OCI-LY1 (cell line): ENCODE measurements around the gene IRF2.

Experiments
- H2AFZ ChIP-seq: fragments of 200-600 bp; sonication (generic), shearing (Covaris generic); 2 replicates; pipeline ENCODE4 v1.6.0; 2014; ENCODE audit warnings: antibody characterized with exemption, mild to moderate bottlenecking, low read length
- H3F3A ChIP-seq: fragments of 200-600 bp; sonication (generic), shearing (Covaris generic); 2 replicates; pipeline ENCODE4 v1.6.0; 2014; ENCODE audit warnings: mild to moderate bottlenecking, antibody characterized with exemption, low read length, moderate library complexity; ENCODE audit not compliant: insufficient read depth
- H3K27ac ChIP-seq: fragments of 200-600 bp; sonication (generic); 2 replicates; pipeline ENCODE4 v1.5.1; 2014; ENCODE audit warnings: low read length, mixed run types, mild to moderate bottlenecking, low read depth; ENCODE audit not compliant: poor library complexity, severe bottlenecking
- H3K27me3 ChIP-seq: fragments of 200-600 bp; sonication (generic); 2 replicates; pipeline ENCODE4 v1.6.0; 2014; ENCODE audit warnings: antibody characterized with exemption, mild to moderate bottlenecking, low read length, moderate library complexity; ENCODE audit not compliant: insufficient read depth
- H3K36me3 ChIP-seq: fragments of 200-600 bp; sonication (generic); 2 replicates; pipeline ENCODE4 v1.6.1; 2014; ENCODE audit warnings: mild to moderate bottlenecking, antibody characterized with exemption, low read length, moderate library complexity, mixed read lengths; ENCODE audit not compliant: insufficient read depth
- H3K4me1 ChIP-seq: fragments of 200-600 bp; sonication (generic); 2 replicates; pipeline ENCODE4 v1.5.1; 2014; ENCODE audit warnings: mild to moderate bottlenecking, low read length, moderate library complexity; ENCODE audit not compliant: insufficient read depth, severe bottlenecking
- H3K4me2 ChIP-seq: fragments of 200-600 bp; sonication (generic), shearing (Covaris generic); 2 replicates; pipeline ENCODE4 v1.6.1; 2014; ENCODE audit warnings: low read length
- H3K4me3 ChIP-seq: fragments of 200-600 bp; sonication (generic); 2 replicates; pipeline ENCODE4 v1.5.1; 2014; ENCODE audit warnings: low read length, low read depth, mild to moderate bottlenecking, mixed read lengths; ENCODE audit not compliant: poor library complexity, severe bottlenecking
- H3K79me2 ChIP-seq: fragments of 200-600 bp; shearing (Covaris generic); 2 replicates; pipeline ENCODE4 v1.6.1; 2016; ENCODE audit warnings: mixed run types, low read length, mixed read lengths; ENCODE audit not compliant: insufficient read depth
- H3K9ac ChIP-seq: fragments of 200-600 bp; sonication (generic), shearing (Covaris generic); 2 replicates; pipeline ENCODE4 v1.6.1; 2014; ENCODE audit warnings: mild to moderate bottlenecking, low read length, mixed read lengths
- H3K9me2 ChIP-seq: fragments of 200-600 bp; sonication (generic), shearing (Covaris generic); 2 replicates; pipeline ENCODE4 v1.6.1; 2014; ENCODE audit warnings: low read depth, mild to moderate bottlenecking, low read length, mixed read lengths
- H3K9me3 ChIP-seq: fragments of 200-600 bp; shearing (Covaris generic); 2 replicates; pipeline ENCODE4 v1.6.1; 2014; ENCODE audit warnings: low read length, mixed read lengths
- H4K20me1 ChIP-seq: fragments of 200-600 bp; sonication (generic), shearing (Covaris generic); 2 replicates; pipeline ENCODE4 v1.6.0; 2016; ENCODE audit warnings: mild to moderate bottlenecking, low read length; ENCODE audit not compliant: insufficient read depth
- EZH2 ChIP-seq: fragments of 200-600 bp; sonication (generic), shearing (Covaris generic); IDR thresholded peaks from 2 replicates; pipeline ENCODE4 v1.8.0; 2017; ENCODE audit warnings: borderline replicate concordance, mixed run types, mild to moderate bottlenecking, antibody characterized with exemption, low read length, moderate library complexity, mixed read lengths
- TF ChIP-seq, protein P1 (sequence below): fragments of 200-600 bp; sonication (generic), shearing (Covaris generic); IDR thresholded peaks from 2 replicates; pipeline ENCODE4 v1.5.1; 2017; ENCODE audit warnings: mild to moderate bottlenecking, antibody characterized with exemption, low read length, moderate library complexity, mixed read lengths

IRF2 gene

DNA sequence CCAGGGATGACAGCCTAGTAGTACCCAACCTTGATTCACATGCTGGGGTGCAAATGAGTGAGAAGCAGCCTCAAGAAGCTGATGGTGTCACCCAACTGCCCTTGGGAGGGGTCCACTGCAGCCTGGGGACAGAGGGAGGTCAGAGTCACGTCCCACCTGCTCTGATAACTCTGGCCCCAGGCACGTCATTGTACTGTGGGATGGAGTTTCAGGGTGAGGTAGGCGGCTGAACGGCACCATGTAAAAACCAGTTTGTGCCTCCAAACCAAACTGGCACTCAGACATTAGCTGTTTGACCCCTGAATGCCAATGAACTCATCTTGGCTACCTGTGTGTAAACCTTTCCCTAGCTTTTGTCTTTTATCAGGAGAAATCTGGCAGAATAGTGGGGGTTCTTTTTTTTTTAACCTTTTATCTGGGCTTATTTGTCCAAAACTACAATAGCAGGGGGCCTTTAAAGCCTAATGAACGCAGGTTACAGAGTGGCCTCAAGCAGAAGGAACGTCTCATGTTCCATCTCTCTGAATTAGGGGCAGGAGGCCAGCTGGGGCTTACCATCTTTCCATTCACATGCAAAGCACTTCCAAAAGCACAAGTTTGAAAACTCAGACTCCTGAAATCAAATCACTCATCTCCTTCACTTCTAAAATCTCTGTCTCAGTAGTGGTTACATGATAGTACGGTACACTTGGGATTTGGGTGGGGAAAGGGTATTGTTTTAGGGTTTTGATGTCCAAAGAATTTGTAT lies 89.4 kb downstream of the IRF2 start:
- peak overlapping the region; percentile 46 for H3K4me2 ChIP-seq
- no peak overlapping the region for H2AFZ ChIP-seq
- H3K4me1 ChIP-seq: peaks cover 67% of the 10 kb centered on the region
- peak overlapping the region; percentile 89 for H3K27ac ChIP-seq
- peaks cover 23% of the 10 kb centered on the region for H3K36me3 ChIP-seq
- no peaks in the 10 kb centered on the region for H3K79me2 ChIP-seq
- H3K9me2 ChIP-seq: no peaks in the 10 kb centered on the region
- no peaks in the 10 kb centered on the region for H4K20me1 ChIP-seq
- no peaks in the 10 kb centered on the region; the same call in 1 of the 2 replicates for H3K27me3 ChIP-seq
- peak overlapping the region; percentile 41 for H3K9ac ChIP-seq
- H3K9me3 ChIP-seq: peaks cover 6% of the 10 kb centered on the region
- no peak overlapping the region for H3K4me3 ChIP-seq
- no peak for TF ChIP-seq EZH2
- TF ChIP-seq, protein P1, sequence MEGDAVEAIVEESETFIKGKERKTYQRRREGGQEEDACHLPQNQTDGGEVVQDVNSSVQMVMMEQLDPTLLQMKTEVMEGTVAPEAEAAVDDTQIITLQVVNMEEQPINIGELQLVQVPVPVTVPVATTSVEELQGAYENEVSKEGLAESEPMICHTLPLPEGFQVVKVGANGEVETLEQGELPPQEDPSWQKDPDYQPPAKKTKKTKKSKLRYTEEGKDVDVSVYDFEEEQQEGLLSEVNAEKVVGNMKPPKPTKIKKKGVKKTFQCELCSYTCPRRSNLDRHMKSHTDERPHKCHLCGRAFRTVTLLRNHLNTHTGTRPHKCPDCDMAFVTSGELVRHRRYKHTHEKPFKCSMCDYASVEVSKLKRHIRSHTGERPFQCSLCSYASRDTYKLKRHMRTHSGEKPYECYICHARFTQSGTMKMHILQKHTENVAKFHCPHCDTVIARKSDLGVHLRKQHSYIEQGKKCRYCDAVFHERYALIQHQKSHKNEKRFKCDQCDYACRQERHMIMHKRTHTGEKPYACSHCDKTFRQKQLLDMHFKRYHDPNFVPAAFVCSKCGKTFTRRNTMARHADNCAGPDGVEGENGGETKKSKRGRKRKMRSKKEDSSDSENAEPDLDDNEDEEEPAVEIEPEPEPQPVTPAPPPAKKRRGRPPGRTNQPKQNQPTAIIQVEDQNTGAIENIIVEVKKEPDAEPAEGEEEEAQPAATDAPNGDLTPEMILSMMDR: no peak
- H3F3A ChIP-seq: peaks cover 8% of the 10 kb centered on the region; the same call in 1 of the 2 replicates

DNA sequence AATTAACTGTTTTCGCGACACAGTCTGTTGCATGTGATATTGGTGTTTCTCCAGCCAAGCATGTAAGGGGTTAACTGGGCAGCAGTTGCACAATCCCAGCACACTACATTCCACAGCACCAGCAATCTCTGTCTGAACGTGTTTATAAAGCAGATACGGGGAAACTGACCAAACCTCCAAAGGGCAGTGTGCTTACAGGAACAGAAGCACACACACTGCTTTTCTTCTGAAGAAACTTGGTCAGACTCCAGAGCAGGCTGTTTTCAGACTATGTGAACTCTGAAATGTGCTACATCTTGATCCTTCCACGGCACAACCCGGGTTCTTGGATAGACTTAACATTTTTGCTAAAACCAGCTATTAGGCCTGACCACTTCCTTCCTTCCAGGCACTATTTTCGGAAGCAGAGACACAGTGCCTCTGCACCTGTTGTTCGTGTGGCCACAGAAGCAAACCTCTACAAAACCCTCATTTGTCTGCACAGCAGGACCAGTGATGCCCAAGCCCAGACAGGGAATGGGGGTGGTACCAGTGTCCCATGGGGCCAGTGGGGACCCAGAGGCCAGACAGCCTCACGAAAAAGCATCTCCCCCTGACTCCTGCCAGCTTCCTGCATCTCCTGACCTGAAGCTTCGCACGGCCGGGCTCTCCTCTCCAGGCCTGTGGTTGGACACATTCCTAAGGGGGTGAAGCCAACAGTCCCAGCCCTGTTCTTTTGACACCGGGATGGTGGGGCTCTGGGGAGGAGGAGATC lies 90.1 kb downstream of the IRF2 start:
- H3K4me3 ChIP-seq: peak overlapping the region; percentile 6
- H4K20me1 ChIP-seq: no peaks in the 10 kb centered on the region
- H3K4me2 ChIP-seq: peak overlapping the region; percentile 46
- H2AFZ ChIP-seq: no peak overlapping the region
- peak overlapping the region; percentile 41 for H3K9ac ChIP-seq
- peaks cover 8% of the 10 kb centered on the region; the same call in 1 of the 2 replicates for H3F3A ChIP-seq
- H3K9me3 ChIP-seq: peaks cover 6% of the 10 kb centered on the region
- no peaks in the 10 kb centered on the region for H3K79me2 ChIP-seq
- H3K27me3 ChIP-seq: no peaks in the 10 kb centered on the region; the same call in 1 of the 2 replicates
- H3K36me3 ChIP-seq: peaks cover 23% of the 10 kb centered on the region
- H3K27ac ChIP-seq: peak overlapping the region; percentile 89
- H3K9me2 ChIP-seq: no peaks in the 10 kb centered on the region
- H3K4me1 ChIP-seq: peaks cover 67% of the 10 kb centered on the region
- TF ChIP-seq, protein P1: no peak
- no peak for TF ChIP-seq EZH2

DNA sequence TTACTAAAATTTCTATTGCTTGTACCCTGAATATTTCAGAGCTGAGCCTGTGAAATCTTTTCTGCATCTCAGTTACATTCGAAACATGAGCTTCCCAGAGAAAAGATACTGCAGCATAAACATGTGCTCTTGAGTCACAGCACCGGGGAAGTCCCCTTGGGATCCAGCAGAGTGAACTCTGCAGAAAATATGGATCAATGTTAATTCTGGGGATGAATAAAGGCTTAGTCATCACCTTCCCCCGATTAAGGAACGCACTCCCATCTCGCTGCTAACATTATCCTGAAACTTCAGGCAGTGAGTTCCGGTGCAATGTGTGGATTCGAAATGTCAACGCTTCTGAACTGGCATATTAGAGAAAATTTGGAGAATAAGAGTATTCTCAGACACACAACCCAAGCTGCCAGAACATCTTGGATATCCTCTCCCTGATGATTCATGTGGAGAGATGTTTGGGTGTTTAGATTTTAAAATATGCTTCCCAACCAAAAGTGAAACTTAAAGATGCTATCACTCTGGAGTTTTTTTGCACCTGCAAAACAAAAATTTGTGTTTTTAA lies 90.8 kb downstream of the IRF2 start:
- Histone ChIP-seq H3K36me3 (peaks cover 18% of the 10 kb centered on the region), H3K79me2 (no peaks in the 10 kb centered on the region), H4K20me1 (no peaks in the 10 kb centered on the region), H3K4me2 (peak overlapping the region; percentile 46), H3K27me3 (no peaks in the 10 kb centered on the region; the same call in 1 of the 2 replicates), H3K4me1 (peaks cover 67% of the 10 kb centered on the region), H2AFZ (no peak overlapping the region), H3K9me3 (peaks cover 6% of the 10 kb centered on the region), H3K9ac (no peak overlapping the region), H3K9me2 (no peaks in the 10 kb centered on the region), H3K4me3 (peak overlapping the region; percentile 6), H3K27ac (peak overlapping the region; percentile 89), H3F3A (peaks cover 8% of the 10 kb centered on the region; the same call in 1 of the 2 replicates)
- no peak for TF ChIP-seq EZH2
- TF ChIP-seq, protein P1: no peak
